Measurements from ENCODE around the gene CORO2A. TPM values are rescaled to one million over a fixed set of nuclear protein-coding genes. Genes with fewer than 3 reads are reported as not detected.

The CORO2A gene
- total and polyA plus RNA-seq, 2 of the 8 experiments (the other 6 are each of a cell fraction or from before 2014, with no cell fraction given), result 13.7 to 27.9 TPM

GRCh38 chr9:98173181-98173580 lies 19.3 kb downstream of the CORO2A start:
- no peak overlapping the region for H4K5ac ChIP-seq (ENCODE audit: insufficient read length, low read depth, low read length)
- no peak overlapping the region for H2AFZ ChIP-seq (ENCODE audit: low read length)
- H3K4ac ChIP-seq (replicated peaks; ENCODE audit: insufficient read length, low read depth, low read length), result peak overlapping the region; percentile 54
- no peak overlapping the region for H2BK15ac ChIP-seq (ENCODE audit: low read length)
- no peak overlapping the region for H3K18ac ChIP-seq (ENCODE audit: extremely low read depth, low read length)
- H3K14ac ChIP-seq (ENCODE audit: insufficient read length), result no peak overlapping the region
- H4K91ac ChIP-seq (replicated peaks; ENCODE audit: insufficient read length, low read length), result no peak overlapping the region
- no peaks in the 10 kb centered on the region for H3K23me2 ChIP-seq (ENCODE audit: low read depth, low read length)
- H4K20me1 ChIP-seq (replicated peaks in 1 of 2; ENCODE audit: control insufficient read depth in 1 of 2, insufficient read depth in 2 of 2, low read length in 2 of 2), result peaks cover 2 to 4% of the 10 kb centered on the region in 2 experiments
- no peak overlapping the region for H3K4me3 ChIP-seq (ENCODE audit: extremely low read depth in 1 of 4, insufficient read depth in 2 of 4, low read depth in 3 of 4, low read length in 4 of 4)
- H2BK5ac ChIP-seq (ENCODE audit: low read depth, low read length), result no peak overlapping the region
- ChIA-PET POLR2A (ENCODE audit: partially characterized antibody) (interaction anchor here (1.0 to 1.2 kb wide), 2 partner anchors 10 to 82 kb away, joined by 3 read pairs; no protein-coding TSS in a partner anchor), CTCF (ENCODE audit: partially characterized antibody) (interaction anchor here (1.1 to 2.4 kb wide), 4 partner anchors 11 to 81 kb away, joined by 5 to 9 read pairs (median 5); partner anchors contain the start of gene CORO2A)
- no peaks in the 10 kb centered on the region for H3K9me3 ChIP-seq (ENCODE audit: insufficient read depth in 2 of 2, low read depth in 1 of 2, low read length in 1 of 2)
- 95% methylated on average over 16 of the region's 16 CpGs; no CpG with 5 or more reads in 1 of the 2 experiments for WGBS, 2 experiments (ENCODE audit: extremely low coverage in 1 of 2, insufficient coverage in 1 of 2, insufficient read length in 1 of 2, insufficient replicate concordance in 2 of 2, low coverage in 1 of 2, low lambda C conversion rate in 2 of 2, missing lambda C conversion rate in 1 of 2)
- no peaks in the 10 kb centered on the region for H3K36me3 ChIP-seq (ENCODE audit: control insufficient read depth in 2 of 4, insufficient read depth in 4 of 4, low read length in 3 of 4)
- H3K9ac ChIP-seq (replicated peaks in 1 of 4; ENCODE audit: extremely low read depth in 1 of 4, low read depth in 3 of 4, low read length in 3 of 4), result no peak overlapping the region
- H3K79me2 ChIP-seq (ENCODE audit: control insufficient read depth in 1 of 2, insufficient read depth in 2 of 2, low read length in 2 of 2), result peaks cover 0 to 4% of the 10 kb centered on the region in 2 experiments; a peak in 1 of 4 replicates
- H3K4me2 ChIP-seq (ENCODE audit: insufficient read depth in 1 of 2, low read depth in 2 of 2, low read length in 2 of 2), result no peak overlapping the region
- H4K8ac ChIP-seq (ENCODE audit: extremely low read depth, insufficient read depth, low read length), result no peak overlapping the region; the same call in 1 of the 2 replicates
- no peak for DNase-seq (ENCODE audit: low read depth in 1 of 2, low spot score in 2 of 2)
- H2BK120ac ChIP-seq (replicated peaks; ENCODE audit: low read depth, low read length), result no peak overlapping the region
- H3K79me1 ChIP-seq (ENCODE audit: low read depth, low read length), result peaks cover 7% of the 10 kb centered on the region; the same call in 1 of the 2 replicates
- H3K27me3 ChIP-seq (replicated peaks in 1 of 4; ENCODE audit: control insufficient read depth in 3 of 4, extremely low read depth in 1 of 4, insufficient read depth in 3 of 4, low read length in 3 of 4), result no peaks in the 10 kb centered on the region
- H2BK12ac ChIP-seq (ENCODE audit: low read depth, low read length), result 0 out of 2 replicates have a peak overlapping the region, but pooled peaks have one; percentile 9
- no peak overlapping the region for H3K56ac ChIP-seq (replicated peaks; ENCODE audit: insufficient read length, low read depth, low read length)
- TF ChIP-seq MAX (IDR thresholded peaks at IDR 0.05), result no peak
- TF ChIP-seq POU5F1 (IDR thresholded peaks at IDR 0.05; ENCODE audit: low read depth, low read length), result no peak
- no peak for TF ChIP-seq SP4 (IDR thresholded peaks at IDR 0.05; ENCODE audit: low read length)
- peaks cover 10 to 29% (median 22%) of the 10 kb centered on the region in 4 experiments for H3K4me1 ChIP-seq (replicated peaks in 1 of 4; ENCODE audit: control insufficient read depth in 3 of 4, insufficient read depth in 4 of 4, low read length in 3 of 4)
- no peak overlapping the region; the same call in 1 of the 2 replicates for H2AK5ac ChIP-seq (ENCODE audit: low read depth, low read length)
- no peak overlapping the region for H3K27ac ChIP-seq (ENCODE audit: low read depth, low read length)
- H2BK20ac ChIP-seq (ENCODE audit: low read length), result no peak overlapping the region
- FAIRE-seq, result no peak
- H3K23ac ChIP-seq (ENCODE audit: insufficient read length), result no peak overlapping the region
